HG03064 (cell line): Measurements from ENCODE around the gene ARMH1.
"Not testable (repeated sequence)": the region's sequence is repeated elsewhere in the genome, so short reads cannot be mapped to it uniquely, and the experiment has no call there.

Source experiments
- ATAC-seq: cut with Tn5 transposase; IDR thresholded peaks from one replicate; pipeline ENCODE4 v1.9.1; 2021; ENCODE audit warnings: low read depth; ENCODE audit not compliant: unreplicated experiment

The ARMH1 gene

GRCh38 chr1:44766421-44766820 is 91.9 kb downstream of the ARMH1 start:
- not testable (repeated sequence) for ATAC-seq
